OCI-M2 (cell line): ENCODE data around the gene TSC22D1.

Experiments
- DNase-seq: peaks from one replicate; lab custom pipeline; 2025; ENCODE audit not compliant: unreplicated experiment; lab: John Stamatoyannopoulos, UW

TSC22D1 gene

GRCh38 chr13:44388427-44389059 is 187.6 kb downstream of the TSC22D1 start:
- no peak for DNase-seq

GRCh38 chr13:44386913-44387556 is 189.1 kb downstream of the TSC22D1 start:
- DNase-seq, result peak; percentile 58

GRCh38 chr13:44385847-44386246 is 190.3 kb downstream of the TSC22D1 start:
- DNase-seq, result no peak

GRCh38 chr13:44385401-44385800 is 190.7 kb downstream of the TSC22D1 start:
- no peak for DNase-seq

GRCh38 chr13:44384778-44385177 is 191.4 kb downstream of the TSC22D1 start:
- DNase-seq, result no peak

- DNase-seq, result no peak
These were observed 192.2 kb downstream of the TSC22D1 start for GRCh38 chr13:44383945-44384344.

- peak; percentile 73 for DNase-seq
These were observed 193.4 kb downstream of the TSC22D1 start for GRCh38 chr13:44382635-44383145.
